ENCODE data around the gene OR2A7. TPM values are rescaled to one million over a fixed set of nuclear protein-coding genes. Genes with fewer than 3 reads are reported as not detected.
"Not testable (repeated sequence)": the region's sequence is repeated elsewhere in the genome, so short reads cannot be mapped to it uniquely, and the experiment has no call there.

Gene OR2A7
- total RNA-seq, 1 experiment from 2014 or later = not detected

GRCh38 chr7:144269188-144269587 is 4.6 kb upstream of the OR2A7 start, which contains the start of gene CTAGE8:
TSS of gene CTAGE8 (minus strand) at chr7:144269288. CDS start at chr7:144269250, 38 bp downstream.
- DNase-seq (ENCODE audit: low read depth, low spot score); in situ Hi-C loops (cut with HindIII; ENCODE audit: low pct_unique_long_range_greater_than_20kb, low sequenced_read_pairs): not testable (repeated sequence)

DNA sequence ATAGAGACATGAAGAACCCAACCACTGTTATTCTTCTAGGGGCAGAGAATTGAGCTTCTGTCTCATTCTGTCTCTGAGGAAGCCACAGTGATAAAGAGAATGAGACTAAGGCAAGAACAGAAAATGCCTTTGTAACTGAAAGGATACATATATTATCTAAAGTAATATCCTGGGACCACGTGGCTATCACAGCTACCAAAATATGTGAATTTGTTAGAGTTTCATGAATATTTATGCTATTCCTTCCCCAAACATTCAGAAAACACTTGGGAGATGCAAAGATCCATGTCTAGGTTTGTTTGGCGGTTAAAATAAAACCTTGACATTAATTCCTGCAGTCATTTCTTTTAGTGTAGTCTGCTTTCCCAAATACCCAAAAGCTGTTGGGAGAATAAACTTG is 2.5 kb downstream of the OR2A7 start:
- in situ Hi-C loops (cut with HindIII; ENCODE audit: low pct_unique_long_range_greater_than_20kb, low sequenced_read_pairs) = not testable (repeated sequence)

DNA sequence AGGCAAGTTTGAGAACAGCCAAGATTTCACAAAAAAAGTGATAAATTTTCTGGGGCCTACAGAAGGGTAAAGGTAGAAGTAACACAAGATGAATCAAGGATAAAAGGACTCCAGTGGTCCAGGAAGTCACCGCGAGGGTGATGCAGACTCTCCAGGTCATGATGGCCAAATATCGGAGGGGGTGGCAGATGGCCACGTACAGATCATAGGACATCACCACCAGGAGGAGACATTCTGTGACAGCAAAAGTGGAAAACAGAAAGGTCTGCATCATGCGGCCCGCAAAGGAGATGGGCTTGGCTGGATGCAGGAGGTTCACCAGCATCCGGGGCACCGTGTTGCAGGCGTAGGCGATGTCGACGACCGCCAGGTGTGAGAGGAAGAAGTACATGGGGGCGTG is 5.5 kb downstream of the OR2A7 start:
- DNase-seq (ENCODE audit: low read depth, low spot score); in situ Hi-C loops (cut with HindIII; ENCODE audit: low pct_unique_long_range_greater_than_20kb, low sequenced_read_pairs): not testable (repeated sequence)

More for the DNA sequence above, 2.5 kb downstream of the OR2A7 start:
- DNase-seq (ENCODE audit: low read depth, low spot score) = not testable (repeated sequence)

DNA sequence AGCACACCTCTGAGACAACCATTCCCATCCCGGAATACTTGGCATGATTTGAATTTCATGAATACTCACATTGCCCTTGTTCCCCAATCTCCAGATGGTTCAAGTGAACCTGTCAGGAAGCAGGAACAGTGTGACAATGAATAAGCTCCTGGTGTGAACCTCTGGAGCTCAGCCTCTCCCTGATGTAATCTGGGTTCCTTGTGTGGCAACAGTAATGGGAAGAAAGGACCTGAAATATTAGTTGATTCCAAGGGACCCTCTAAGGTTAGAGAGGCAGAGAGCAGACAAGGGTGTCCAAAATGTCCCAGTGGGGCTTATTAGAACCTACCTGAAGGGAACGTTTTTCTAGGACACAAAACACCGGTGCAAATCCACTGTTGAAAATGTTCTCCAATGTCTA is 8.5 kb downstream of the OR2A7 start:
- in situ Hi-C loops (cut with HindIII; ENCODE audit: low pct_unique_long_range_greater_than_20kb, low sequenced_read_pairs) = no loop called here
- DNase-seq (ENCODE audit: low read depth, low spot score) = peak; percentile 15

DNA sequence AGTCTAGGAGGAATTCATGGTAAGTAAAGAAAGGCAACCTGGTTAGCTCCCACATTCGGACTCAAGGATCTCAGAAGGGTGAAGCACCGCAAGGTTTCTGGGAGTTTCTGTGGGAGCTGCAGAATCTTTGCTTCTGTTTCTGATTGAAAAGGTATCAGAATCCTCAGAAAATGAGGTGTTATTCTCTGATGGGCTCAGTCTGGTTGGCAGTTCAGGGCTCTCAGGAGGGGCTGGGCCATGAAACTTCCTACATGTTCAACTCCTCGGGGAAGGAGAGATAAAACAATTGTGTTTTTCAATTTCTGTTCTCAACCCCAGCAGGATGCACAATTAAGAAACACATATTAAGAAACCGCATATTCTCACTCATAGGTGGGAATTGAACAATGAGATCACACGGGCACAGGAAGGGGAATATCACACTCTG is 9.1 kb downstream of the OR2A7 start:
- in situ Hi-C loops (cut with HindIII; ENCODE audit: low pct_unique_long_range_greater_than_20kb, low sequenced_read_pairs) = no loop called here
- peak; percentile 2 for DNase-seq (ENCODE audit: low read depth, low spot score)

DNA sequence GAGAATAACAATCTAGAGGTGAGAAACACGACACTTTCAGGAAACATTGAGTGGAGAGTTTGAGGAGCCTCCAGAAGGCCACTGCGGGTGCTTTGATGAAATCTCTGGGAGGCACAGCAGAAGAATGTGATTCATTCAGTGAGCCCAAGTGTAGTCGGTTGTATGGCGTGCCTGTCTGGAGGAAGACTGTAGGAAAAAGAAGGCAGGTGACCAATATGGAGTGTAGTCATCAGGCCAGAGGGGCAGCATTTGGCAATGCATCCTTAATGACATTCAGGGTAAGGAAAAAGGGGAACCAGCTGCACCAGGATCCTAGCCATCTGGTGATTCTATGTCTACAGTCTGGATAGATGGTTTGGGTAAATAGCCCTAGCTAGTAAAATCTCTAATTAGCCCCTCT is 12.3 kb downstream of the OR2A7 start:
- in situ Hi-C loops (cut with HindIII; ENCODE audit: low pct_unique_long_range_greater_than_20kb, low sequenced_read_pairs) = not testable (repeated sequence)

DNA sequence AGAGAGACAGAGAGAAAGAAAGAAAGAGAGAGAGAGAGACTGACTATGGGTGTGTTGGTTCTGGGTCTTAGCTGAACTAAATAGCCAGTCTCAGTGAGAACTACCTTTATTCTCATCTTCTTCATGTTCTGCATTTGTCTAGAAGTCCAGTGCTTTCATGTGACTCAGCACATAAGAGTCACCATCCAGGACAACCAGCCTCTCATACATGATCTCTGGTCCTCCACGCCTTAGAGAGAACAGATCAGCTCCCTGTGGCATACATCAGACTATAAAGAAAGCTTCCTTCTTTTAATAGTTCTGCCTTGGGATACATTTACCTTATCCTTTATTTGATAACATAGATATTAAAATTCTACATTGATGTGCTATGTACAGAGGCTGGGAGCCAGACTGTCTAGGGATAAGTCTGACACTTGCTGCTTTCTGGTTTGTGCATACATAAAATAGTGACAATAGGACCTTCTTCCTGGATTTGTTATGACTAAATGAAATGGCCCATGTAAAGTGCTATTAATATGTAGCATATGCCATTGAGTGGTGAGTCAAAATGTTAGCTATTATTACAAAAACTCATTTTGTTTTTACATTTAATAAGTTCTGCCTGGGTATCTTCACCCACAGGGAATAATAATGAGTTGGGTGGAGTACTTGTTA is 16.8 kb downstream of the OR2A7 start:
- DNase-seq (ENCODE audit: low read depth, low spot score); in situ Hi-C loops (cut with HindIII; ENCODE audit: low pct_unique_long_range_greater_than_20kb, low sequenced_read_pairs): not testable (repeated sequence)

More for the DNA sequence above, 12.3 kb downstream of the OR2A7 start:
- not testable (repeated sequence) for DNase-seq (ENCODE audit: low read depth, low spot score)

DNA sequence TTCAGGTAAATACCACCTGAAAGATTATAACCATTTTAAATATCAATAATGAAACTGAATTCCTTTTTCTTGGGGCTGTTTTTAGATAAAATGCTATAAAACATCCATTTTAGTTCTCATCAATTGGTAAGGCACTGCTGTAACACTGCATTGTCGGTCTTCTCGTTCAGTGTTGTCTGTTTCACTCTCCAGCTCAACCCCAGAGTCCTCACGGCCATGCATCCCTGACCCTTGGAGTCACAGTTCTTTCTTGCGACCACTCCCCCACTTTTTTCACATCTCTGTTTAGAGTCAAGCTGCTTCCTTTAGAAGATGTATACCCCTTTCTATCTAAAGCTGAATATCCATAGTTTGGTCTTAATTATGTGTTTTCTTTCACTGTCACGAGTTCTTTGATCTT is 17.6 kb downstream of the OR2A7 start:
- DNase-seq (ENCODE audit: low read depth, low spot score); in situ Hi-C loops (cut with HindIII; ENCODE audit: low pct_unique_long_range_greater_than_20kb, low sequenced_read_pairs): not testable (repeated sequence)

DNA sequence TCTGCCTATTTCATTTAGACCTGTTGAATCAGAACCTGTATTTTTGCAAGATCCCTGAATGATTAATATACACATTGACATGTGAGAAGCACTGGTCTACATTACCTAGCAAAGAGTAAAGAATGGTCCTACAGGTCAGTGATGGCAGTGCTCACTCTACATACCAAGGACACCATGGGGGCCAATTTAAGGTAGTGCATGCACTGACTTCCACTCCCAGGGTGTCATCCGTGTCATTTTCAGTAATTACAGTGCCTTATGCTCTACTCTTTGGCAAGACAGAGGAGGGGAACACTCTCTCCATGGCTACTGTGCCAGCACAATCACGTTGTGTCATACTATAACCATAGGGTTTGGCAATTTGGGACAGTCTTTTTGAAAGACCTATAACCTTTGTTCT is 19.2 kb downstream of the OR2A7 start:
- in situ Hi-C loops (cut with HindIII; ENCODE audit: low pct_unique_long_range_greater_than_20kb, low sequenced_read_pairs); DNase-seq (ENCODE audit: low read depth, low spot score): not testable (repeated sequence)

DNA sequence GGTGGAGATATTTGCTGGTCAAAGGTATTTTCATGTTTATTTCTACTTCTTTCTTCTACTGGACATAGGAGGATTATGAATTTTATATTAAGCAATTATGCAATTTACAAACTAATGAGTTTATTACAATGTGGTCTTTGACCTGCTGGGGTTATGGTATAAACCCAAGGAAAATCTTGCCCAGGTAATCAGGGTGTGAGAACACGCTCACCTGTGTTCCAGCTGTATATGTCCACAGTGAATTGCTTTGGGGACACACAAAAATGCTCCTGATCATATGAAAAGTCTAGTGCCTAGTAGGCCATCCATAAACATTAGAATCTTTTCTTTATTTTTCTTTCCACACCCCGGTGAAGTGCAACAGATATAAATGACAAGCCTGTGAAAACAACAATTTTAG is 25.2 kb downstream of the OR2A7 start, which contains the start of gene OR2A42:
Gene OR2A42 (minus strand): TSS at position 241 of the 400 bp plus-strand sequence. CDS start 6,762 bp downstream, outside the sequence.
- DNase-seq (ENCODE audit: low read depth, low spot score); in situ Hi-C loops (cut with HindIII; ENCODE audit: low pct_unique_long_range_greater_than_20kb, low sequenced_read_pairs): not testable (repeated sequence)

DNA sequence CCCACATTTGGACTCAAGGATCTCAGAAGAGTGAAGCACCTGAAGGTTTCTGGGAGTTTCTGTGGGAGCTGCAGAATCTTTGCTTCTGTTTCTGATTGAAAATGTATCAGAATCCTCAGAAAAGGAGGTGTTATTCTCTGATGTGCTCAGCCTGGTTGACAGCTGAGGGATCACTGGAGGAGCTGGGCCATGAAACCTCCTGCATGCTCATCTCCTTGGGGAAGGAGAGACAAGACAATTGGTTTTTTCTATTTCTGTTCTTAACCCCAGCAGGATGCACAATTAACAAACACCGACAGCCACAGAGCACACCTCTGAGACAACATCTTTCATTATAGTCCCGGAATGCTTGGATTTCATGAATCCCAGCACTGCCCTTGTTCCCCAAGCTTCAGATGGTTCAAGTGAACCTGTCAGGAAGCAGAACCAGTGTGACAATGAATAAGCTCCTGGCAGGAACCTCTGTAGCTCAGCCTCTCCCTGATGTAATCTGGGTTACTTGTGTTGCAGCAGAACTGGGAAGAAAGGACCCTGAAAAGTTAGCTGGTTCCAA is 26.0 kb downstream of the OR2A7 start:
- in situ Hi-C loops (cut with HindIII; ENCODE audit: low pct_unique_long_range_greater_than_20kb, low sequenced_read_pairs); DNase-seq (ENCODE audit: low read depth, low spot score): not testable (repeated sequence)

- DNase-seq (ENCODE audit: low read depth, low spot score); in situ Hi-C loops (cut with HindIII; ENCODE audit: low pct_unique_long_range_greater_than_20kb, low sequenced_read_pairs): not testable (repeated sequence)
These were observed 31.6 kb downstream of the OR2A7 start for GRCh38 chr7:144233039-144233438.

DNA sequence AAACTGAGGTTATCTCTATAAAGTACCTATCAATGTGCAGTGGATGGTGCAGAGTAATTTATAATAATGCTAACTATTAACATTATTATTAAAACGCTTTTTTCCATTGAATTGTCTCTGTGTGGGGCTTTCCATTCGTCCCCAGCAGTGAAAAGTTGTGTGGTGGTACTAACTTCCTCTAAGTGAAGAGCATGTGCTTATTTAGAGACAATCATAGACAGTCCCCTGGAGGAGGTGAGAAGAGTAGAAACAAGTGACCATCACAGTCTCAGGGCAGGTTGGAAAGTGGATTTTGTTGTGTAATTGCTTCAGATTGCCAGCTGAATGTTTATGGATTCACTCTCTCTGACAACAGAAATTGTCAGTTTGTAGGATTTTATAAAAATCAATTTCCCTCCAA is 33.6 kb downstream of the OR2A7 start:
- DNase-seq (ENCODE audit: low read depth, low spot score); in situ Hi-C loops (cut with HindIII; ENCODE audit: low pct_unique_long_range_greater_than_20kb, low sequenced_read_pairs): not testable (repeated sequence)

DNA sequence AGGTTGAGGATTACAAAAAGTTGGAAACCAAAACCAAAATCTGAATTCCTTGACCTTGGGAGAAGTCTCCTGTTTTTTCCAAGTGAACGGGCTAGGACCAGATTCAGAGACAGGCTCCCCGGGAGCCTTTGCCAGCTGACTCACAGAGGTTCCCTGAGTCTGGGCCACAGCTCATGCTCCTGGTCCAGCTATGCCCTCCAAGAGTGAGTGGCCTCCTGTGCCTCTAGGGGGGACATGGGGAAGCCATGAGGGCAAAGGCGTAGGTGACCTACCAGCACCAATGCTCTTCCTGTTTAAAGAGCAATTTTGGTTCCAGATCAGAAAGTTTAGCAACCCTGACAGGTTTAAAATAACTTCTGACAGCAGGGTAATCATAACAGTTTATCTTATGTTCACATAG is 35.8 kb downstream of the OR2A7 start:
- DNase-seq (ENCODE audit: low read depth, low spot score); in situ Hi-C loops (cut with HindIII; ENCODE audit: low pct_unique_long_range_greater_than_20kb, low sequenced_read_pairs): not testable (repeated sequence)

DNA sequence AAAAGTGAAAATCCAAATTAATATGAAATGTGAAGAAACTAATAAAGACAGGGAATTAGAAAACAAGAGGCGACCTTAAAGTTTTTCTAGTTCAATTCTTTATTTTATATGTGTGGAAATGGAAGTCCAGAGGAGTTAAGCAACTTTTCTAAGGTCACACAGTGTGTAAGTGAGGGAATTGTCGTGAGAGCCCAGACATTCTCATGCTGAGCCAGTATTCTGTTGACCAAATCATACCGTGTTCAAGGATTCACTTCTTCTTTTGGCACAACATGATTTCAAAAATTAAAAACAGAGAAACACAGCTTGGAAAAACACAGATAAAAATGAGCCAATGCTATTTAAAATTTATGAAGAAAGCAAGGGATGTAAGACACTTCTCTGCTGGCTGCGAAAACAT is 37.7 kb downstream of the OR2A7 start:
- DNase-seq (ENCODE audit: low read depth, low spot score); in situ Hi-C loops (cut with HindIII; ENCODE audit: low pct_unique_long_range_greater_than_20kb, low sequenced_read_pairs): not testable (repeated sequence)

DNA sequence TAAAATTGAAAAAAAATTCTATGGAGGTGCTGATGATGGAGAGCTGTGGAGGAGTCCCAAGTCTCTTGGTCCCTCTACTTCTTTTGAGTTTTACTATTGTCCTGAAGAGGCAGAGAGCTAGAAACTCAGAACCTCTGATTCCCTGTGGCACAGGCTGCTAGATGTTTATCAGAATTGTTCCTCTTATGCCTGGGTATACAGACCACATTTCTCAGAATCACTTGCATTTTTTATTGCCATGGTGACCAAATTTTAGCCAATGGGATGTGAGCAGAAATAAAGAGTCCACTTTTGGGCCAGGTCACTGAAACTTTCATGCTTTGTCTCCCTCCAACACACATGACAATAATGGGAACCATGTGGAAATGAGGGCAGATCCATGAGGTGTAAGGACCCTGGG is 40.9 kb downstream of the OR2A7 start:
- in situ Hi-C loops (cut with HindIII; ENCODE audit: low pct_unique_long_range_greater_than_20kb, low sequenced_read_pairs); DNase-seq (ENCODE audit: low read depth, low spot score): not testable (repeated sequence)

DNA sequence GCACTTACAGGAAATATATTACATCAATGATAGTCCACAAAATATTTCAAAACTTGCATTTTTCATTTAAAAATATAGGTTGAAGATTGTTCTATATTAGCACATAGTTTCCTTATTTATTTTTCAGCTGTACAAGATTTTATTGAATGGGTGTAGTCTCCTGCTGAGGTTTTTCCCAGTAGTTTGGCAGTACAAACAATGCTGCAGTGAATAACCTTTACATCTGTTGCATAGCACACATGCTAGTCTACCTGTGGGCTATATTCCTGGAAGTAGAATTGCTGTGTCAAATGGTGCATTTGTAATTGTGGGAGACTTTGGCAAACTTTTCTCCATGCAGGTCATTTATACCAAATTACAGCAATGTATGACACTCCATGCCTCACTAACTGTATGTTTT is 44.1 kb downstream of the OR2A7 start:
- in situ Hi-C loops (cut with HindIII; ENCODE audit: low pct_unique_long_range_greater_than_20kb, low sequenced_read_pairs); DNase-seq (ENCODE audit: low read depth, low spot score): not testable (repeated sequence)

DNA sequence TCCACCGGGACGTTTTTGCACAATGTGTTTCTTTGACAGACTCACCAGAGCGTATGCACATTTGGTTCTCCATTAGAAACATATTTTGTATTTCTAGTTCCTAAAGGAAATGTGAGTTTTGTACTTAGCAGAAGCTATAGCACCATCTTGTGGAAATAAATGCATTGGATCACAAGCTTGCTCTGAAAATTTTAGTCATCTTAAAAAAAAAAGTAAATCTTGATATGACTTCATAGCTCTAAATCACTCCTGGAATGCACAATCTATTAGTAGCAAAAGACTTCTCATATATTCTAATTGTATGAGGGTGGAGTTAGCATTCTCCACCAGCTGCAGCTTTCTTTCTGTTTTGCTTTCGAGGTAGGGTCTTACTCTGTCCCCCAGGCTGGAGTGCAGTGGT is 45.4 kb downstream of the OR2A7 start:
- DNase-seq (ENCODE audit: low read depth, low spot score); in situ Hi-C loops (cut with HindIII; ENCODE audit: low pct_unique_long_range_greater_than_20kb, low sequenced_read_pairs): not testable (repeated sequence)

- in situ Hi-C loops (cut with HindIII; ENCODE audit: low pct_unique_long_range_greater_than_20kb, low sequenced_read_pairs); DNase-seq (ENCODE audit: low read depth, low spot score): not testable (repeated sequence)
These were observed 46.0 kb downstream of the OR2A7 start for GRCh38 chr7:144218581-144218980.
